Stimulated activated CD4-positive, alpha-beta T cell treated with anti-CD3 and anti-CD28 coated beads, Interleukin-4, amount 100 ng/mL, for 24 hours (primary cell): ENCODE data around the gene HMGN2.

Experiments used
- DNase-seq: peaks from one replicate; pipeline ENCODE4 v3.0.0-alpha.2; 2020

Gene HMGN2

DNA sequence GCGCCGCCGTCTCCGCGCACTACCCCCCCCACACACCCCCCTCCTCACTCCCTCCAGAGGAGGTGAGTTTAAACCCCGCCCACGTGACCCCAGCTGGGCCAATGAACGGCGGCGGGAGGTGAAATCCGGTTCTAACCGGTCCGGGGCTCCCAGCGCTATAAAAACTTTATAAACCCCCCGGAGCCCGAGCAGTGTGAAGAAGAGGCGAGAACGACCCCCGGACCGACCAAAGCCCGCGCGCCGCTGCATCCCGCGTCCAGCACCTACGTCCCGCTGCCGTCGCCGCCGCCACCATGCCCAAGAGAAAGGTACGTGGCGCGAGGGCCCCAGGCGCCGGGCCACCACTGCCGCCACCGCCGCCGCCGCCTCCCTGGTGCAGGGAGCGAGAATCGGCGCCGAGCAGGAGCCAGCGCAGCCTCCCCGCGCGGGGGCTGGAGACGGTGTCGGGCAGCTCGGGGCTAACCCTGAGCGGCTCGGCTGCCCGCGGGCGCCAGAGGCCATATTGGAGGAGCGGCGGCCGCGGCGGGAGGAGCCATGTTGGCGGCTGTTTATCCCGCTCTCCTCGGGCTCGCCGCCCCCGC lies at the start of gene HMGN2:
Gene HMGN2 (plus strand): TSS at position 121 of the 581 bp plus-strand sequence. CDS start 173 bp downstream, at position 294.
- DNase-seq, result peak; percentile 93

DNA sequence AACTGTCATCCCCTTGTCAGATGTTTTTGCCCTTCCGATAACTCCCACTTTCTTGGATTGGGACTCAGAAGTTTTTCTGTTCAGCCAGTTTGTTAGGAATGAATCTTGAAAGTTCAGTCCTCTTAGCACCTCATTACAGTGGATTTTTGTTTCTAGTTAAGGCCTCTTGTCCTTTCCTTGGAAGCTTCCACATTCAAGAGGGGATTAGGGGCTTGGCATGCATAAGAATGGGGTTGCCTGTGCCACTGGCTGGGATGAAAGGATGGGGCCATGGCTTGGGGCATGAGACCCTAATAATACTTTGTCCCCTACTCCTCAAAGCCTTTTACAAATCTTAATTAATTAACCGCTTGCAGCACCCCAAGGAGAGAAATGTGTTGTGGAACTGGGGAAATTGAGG lies 42.5 kb upstream of the HMGN2 start:
- no peak for DNase-seq

- DNase-seq, result peak; percentile 98
Observed at GRCh38 chr1:26431979-26432695, 40.1 kb upstream of the HMGN2 start, which contains the start of gene DHDDS. TSS of gene DHDDS (plus strand) at chr1:26432321. CDS start at chr1:26432946, 625 bp downstream.

DNA sequence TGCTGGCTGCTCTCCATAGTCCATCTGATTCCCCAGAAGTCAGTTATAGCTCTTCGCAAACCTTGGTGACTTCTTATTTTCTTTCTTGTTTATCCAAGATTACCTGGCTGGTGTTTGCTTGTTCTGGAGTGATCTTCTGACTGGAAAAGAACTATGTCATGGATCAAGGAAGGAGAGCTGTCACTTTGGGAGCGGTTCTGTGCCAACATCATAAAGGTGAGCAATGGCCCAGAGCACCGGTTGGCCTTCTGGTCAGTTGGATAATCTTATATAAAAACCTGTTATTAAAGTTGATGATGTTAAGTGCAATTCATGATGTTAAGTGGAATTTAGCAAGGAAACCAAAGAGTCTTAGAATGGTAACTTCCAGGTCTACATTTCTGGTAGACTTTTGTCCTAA lies 39.4 kb upstream of the HMGN2 start:
- no peak for DNase-seq

- DNase-seq, result no peak
Observed at GRCh38 chr1:26434161-26434752, 38.0 kb upstream of the HMGN2 start.

- no peak for DNase-seq
Observed at GRCh38 chr1:26438041-26438440, 34.2 kb upstream of the HMGN2 start.

- no peak for DNase-seq
Observed at GRCh38 chr1:26440259-26440658, 32.0 kb upstream of the HMGN2 start.

GRCh38 chr1:26449868-26450267 lies 22.4 kb upstream of the HMGN2 start:
- no peak for DNase-seq

- no peak for DNase-seq
Observed at GRCh38 chr1:26450908-26451307, 21.3 kb upstream of the HMGN2 start.

GRCh38 chr1:26452459-26453183 lies 19.6 kb upstream of the HMGN2 start:
- no peak for DNase-seq

GRCh38 chr1:26459148-26459547 lies 13.1 kb upstream of the HMGN2 start:
- no peak for DNase-seq

DNA sequence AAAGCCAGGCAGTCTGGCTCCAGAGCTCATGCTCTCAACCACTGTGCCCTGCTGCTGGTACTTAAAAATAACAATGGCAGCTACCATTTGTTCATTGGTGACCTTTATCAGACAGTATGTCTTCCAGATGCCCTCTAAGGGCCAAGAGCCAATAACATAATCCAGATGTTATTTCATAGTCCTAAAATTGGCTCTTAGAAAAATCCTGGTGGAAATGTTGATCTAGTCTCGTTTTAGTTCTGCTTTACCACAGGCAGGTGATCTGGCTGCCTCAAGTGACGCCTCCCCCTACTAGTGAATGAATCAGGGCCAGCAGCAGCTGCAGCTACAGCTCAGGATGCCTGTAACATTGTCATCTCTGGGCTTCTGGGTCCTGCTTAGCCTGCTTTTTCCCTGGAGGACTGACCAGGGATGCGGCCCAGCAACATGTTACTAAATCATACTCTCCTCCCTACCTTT lies 12.6 kb upstream of the HMGN2 start:
- no peak for DNase-seq

- DNase-seq, result no peak
Observed at GRCh38 chr1:26468911-26469310, 3.3 kb upstream of the HMGN2 start.

GRCh38 chr1:26469558-26469957 lies 2.7 kb upstream of the HMGN2 start:
- no peak for DNase-seq

- DNase-seq, result no peak
Observed at GRCh38 chr1:26470878-26471497, 1.3 kb upstream of the HMGN2 start.

DNA sequence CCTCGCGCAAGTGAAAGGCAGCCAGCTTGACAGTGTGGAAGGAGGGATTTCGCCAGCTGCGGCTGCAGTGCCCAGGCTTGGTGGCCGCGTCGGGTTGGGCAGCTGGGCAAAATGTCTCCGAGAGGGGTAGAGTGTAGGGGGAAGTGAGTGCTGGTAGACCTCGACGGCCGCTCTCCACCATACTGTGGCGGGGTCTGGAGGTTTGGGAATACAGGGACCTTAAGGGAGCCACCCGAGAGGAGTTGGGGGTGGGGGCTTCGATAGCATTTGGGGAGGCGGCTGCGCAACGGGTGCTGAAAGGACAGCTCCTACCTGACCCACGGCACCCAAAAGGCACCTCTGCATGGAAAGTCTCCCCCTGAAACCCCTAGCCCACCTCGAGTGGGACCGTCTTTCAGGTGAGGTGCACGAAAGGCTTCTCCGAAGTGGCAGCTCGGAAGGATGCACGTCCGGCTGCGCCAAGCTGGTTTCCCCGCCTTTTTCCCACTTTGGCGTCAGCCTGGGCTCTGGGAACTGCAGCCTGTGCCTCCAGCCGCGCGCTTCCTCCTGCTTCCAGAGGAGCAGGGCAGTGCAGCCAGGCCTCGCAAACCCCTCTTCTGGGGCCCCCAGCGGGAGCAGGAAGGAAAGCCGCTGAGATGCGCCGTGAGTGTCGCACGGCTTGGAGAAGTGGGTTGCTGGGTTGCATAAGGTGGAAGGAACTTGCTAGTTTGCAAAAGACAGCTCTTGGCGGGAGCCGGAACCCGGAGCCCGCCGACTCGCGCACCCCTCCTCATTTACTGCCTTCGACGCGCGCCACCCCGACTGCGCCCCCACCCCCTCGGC lies 531 bp upstream of the HMGN2 start:
- peak; percentile 36 for DNase-seq

DNA sequence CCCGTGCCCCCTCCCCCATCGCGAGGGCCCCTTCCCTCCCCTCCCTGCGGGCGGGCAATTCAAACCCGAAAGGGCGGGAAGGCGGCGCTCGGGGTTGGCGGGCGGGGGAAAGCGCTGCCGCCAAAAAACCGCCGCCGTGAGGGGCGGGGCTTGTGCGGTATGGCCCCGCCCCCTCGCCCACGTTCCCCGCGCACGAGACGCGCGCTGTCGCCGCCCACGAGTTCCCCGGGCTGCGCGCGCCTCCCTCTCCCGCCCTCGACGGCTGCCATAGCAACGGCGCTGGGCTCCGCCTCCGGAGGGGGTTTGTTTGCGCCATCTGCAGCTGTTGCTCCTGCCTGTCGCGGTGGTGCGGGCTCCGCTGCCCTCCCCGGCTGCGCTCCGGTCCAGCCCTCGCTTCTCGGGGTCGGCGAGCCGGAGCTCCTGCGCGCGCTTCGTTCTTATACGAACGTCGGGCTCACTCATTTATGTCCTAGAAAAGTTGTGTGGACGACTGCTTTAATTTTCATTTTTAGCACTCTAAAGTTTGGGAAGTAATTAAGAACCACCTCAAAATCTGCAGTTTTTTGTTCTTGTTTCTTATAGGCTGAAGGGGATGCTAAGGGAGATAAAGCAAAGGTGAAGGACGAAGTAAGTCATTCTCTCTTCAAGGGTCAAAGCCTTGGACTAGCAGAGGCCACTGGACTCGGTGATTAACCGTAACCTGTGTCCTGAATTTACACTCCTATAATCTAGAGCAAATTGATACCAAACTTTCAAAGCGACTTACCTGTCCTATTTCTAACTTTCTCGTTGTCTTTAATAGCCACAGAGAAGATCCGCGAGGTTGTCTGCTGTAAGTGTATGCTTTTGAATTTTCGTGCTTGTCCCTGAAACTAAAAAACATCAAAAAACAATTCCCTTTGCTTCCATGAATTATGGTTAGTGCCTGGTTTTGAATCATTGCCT lies 933 bp downstream of the HMGN2 start:
- peak; percentile 95 for DNase-seq

DNA sequence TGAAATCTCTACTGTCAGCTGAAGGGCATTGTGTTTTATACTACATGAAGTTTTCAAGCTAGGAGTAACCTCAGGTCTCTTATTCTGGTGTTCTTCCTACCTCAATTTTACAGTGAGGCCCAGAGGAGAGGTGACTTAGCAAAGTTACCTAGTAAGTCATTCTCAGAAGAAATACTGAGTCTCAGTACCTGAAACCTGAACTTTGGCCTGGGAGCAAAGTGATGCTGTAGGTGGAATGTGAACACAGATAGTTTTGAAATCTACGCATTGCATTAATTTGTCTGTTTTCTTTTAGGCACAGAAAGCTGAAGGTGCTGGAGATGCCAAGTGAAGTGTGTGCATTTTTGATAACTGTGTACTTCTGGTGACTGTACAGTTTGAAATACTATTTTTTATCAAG lies 2.6 kb downstream of the HMGN2 start:
- DNase-seq, result no peak

DNA sequence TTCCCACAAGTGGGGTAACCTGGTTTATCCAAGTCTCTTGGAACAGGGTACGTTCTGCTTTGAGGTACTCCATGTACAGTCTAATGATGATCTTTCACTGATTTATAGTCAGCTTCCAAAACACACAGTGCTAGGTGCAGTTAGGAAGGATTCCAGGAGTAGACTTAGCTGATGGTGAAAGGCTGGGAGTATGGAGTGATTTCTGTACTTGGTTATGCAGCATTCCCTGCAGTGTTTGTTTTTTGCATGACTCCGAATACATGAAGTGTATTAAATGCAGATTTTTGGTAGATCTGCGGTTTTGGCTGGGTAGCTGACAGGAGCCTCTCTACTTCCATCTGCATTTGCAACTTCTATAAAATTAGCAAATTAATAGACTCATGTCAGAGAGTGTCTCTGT lies 3.7 kb downstream of the HMGN2 start:
- DNase-seq, result no peak

DNA sequence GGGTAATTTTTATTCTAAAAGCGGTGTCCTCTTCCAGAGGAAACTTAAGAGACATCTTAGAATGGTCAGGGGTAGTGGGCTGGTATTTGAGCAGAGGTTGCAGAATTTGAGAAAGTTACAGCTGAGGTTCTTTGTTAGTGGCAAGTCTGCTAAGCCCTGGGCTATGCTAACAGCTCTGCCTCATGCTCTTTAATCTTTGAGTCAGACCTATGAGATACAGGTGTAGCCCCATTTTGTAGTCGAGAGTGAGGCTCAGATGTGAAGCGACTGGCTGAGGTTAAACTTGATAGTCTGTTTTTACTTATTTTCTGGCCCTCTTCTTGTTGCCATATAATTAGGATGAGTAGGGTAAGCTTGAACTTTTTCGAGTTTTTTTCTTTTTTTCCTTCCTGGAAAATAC lies 4.7 kb downstream of the HMGN2 start:
- DNase-seq, result no peak
